ENCODE data around the gene TMUB2. TPM values are rescaled to one million over a fixed set of nuclear protein-coding genes. Genes with fewer than 3 reads are reported as not detected.

Gene TMUB2
- total and polyA plus RNA-seq, 12 donors = 16.3 to 37.2 (median 20.1) TPM

GRCh38 chr17:44197980-44198720 is 11.4 kb downstream of the TMUB2 start:
- Histone ChIP-seq H3K9me3 (no peaks in the 10 kb centered on the region), H3K4me3 (peak overlapping the region in 9 of 10 donors; percentile 93 to 98 (median 95)), H3K27ac (peak overlapping the region in 9 of 10 donors; percentile 97 to 100 (median 99)), H3K27me3 (no peaks in the 10 kb centered on the region), H3K4me1 (peaks cover 0 to 37% (median 23%) of the 10 kb centered on the region in 9 donors), H3K36me3 (peaks cover 0 to 47% (median 37%) of the 10 kb centered on the region in 9 donors)
- no peak for DNase-seq
- intact Hi-C loops (cut with DNase I) = loop anchor here in 1 of 10 donors (5.0 kb wide), 1 partner anchor 56 kb away; the partner anchor contains the start of gene HROB
- WGBS, 2 donors = 66 to 68% methylated on average over 11 of the region's 11 CpGs
- TF ChIP-seq, protein P1, sequence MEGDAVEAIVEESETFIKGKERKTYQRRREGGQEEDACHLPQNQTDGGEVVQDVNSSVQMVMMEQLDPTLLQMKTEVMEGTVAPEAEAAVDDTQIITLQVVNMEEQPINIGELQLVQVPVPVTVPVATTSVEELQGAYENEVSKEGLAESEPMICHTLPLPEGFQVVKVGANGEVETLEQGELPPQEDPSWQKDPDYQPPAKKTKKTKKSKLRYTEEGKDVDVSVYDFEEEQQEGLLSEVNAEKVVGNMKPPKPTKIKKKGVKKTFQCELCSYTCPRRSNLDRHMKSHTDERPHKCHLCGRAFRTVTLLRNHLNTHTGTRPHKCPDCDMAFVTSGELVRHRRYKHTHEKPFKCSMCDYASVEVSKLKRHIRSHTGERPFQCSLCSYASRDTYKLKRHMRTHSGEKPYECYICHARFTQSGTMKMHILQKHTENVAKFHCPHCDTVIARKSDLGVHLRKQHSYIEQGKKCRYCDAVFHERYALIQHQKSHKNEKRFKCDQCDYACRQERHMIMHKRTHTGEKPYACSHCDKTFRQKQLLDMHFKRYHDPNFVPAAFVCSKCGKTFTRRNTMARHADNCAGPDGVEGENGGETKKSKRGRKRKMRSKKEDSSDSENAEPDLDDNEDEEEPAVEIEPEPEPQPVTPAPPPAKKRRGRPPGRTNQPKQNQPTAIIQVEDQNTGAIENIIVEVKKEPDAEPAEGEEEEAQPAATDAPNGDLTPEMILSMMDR (IDR thresholded peaks at IDR 0.05) = peak in 3 of 9 donors; percentile 13 to 29 (median 22)
- ATAC-seq = peak in 1 of 8 donors; percentile 0

- WGBS, 2 donors = 1% methylated on average over 43 to 66 of the region's 68 CpGs
- intact Hi-C loops (cut with DNase I) = loop anchor here in 2 of 10 donors (1.0 to 5.0 kb wide), 2 partner anchors 12 to 57 kb away; partner anchors contain the start of gene HROB (in 1 of the 2)
- peak; percentile 60 to 72 for DNase-seq
- Histone ChIP-seq H3K27me3 (no peaks in the 10 kb centered on the region), H3K4me3 (peak overlapping the region; percentile 92 to 98 (median 94)), H3K27ac (peak overlapping the region; percentile 97 to 100 (median 99)), H3K4me1 (peaks cover 0 to 45% (median 23%) of the 10 kb centered on the region in 9 donors), H3K36me3 (peaks cover 0 to 39% (median 30%) of the 10 kb centered on the region in 9 donors), H3K9me3 (no peaks in the 10 kb centered on the region)
- TF ChIP-seq, protein P1 (IDR thresholded peaks at IDR 0.05) = no peak
- peak; percentile 10 to 35 (median 26) for ATAC-seq
Observed at GRCh38 chr17:44198721-44199552, 12.2 kb downstream of the TMUB2 start.

- Histone ChIP-seq H3K27ac (peak within 1 kb of the TSS; percentile 97 to 100 (median 99)), H3K9me3 (no peaks in the 10 kb centered on the region), H3K36me3 (peaks cover 0 to 30% (median 22%) of the 10 kb centered on the region in 9 donors), H3K4me3 (peak within 1 kb of the TSS; percentile 92 to 98 (median 94)), H3K27me3 (no peaks in the 10 kb centered on the region), H3K4me1 (peaks cover 0 to 53% (median 23%) of the 10 kb centered on the region in 9 donors)
- intact Hi-C loops (cut with DNase I) = loop anchor here in 2 of 10 donors (1.0 to 5.0 kb wide), 2 partner anchors 13 to 58 kb away; partner anchors contain the start of gene HROB (in 1 of the 2)
- DNase-seq (peak; percentile 99), ATAC-seq (peak; percentile 93 to 96 (median 96))
- TF ChIP-seq, protein P1 (IDR thresholded peaks at IDR 0.05) = no peak
- WGBS, 2 donors = 1% methylated on average over 56 to 114 of the region's 126 CpGs
Observed at GRCh38 chr17:44199553-44200477, 13.0 kb downstream of the TMUB2 start, which contains the start of gene ATXN7L3. TSS of gene ATXN7L3 (minus strand) at chr17:44199884. CDS start at chr17:44198070, 1,814 bp downstream.
